ENCODE measurements around the gene TBC1D30. TPM values are rescaled to one million over a fixed set of nuclear protein-coding genes. Genes with fewer than 3 reads are reported as not detected.
"Not testable (repeated sequence)": the region's sequence is repeated elsewhere in the genome, so short reads cannot be mapped to it uniquely, and the experiment has no call there.

Gene TBC1D30
- total RNA-seq, 2 experiments from 2014 or later: 0.28 to 0.49 TPM

- no peaks in the 10 kb centered on the region for H3K9me3 Mint-ChIP-seq
- no peak overlapping the region for H3K27ac Mint-ChIP-seq
Observed at GRCh38 chr12:64840119-64840518, 15.7 kb downstream of the TBC1D30 start.

GRCh38 chr12:64840949-64841717 is 16.7 kb downstream of the TBC1D30 start:
- no peaks in the 10 kb centered on the region for H3K4me1 Mint-ChIP-seq (ENCODE audit: low read depth)
- Histone ChIP-seq H3K9me3 (ENCODE audit: control insufficient read depth in 1 of 2, insufficient read depth in 1 of 2, low read length in 2 of 2) (no peaks in the 10 kb centered on the region), H3K4me3 (ENCODE audit: low read length) (no peak overlapping the region), H3K36me3 (ENCODE audit: insufficient read depth, low read length) (no peaks in the 10 kb centered on the region), H3K27ac (ENCODE audit: low read depth in 1 of 2, low read length in 2 of 2) (no peak overlapping the region), H3K4me1 (ENCODE audit: insufficient read depth, low read length) (no peaks in the 10 kb centered on the region), H3K27me3 (ENCODE audit: control insufficient read depth in 1 of 2, insufficient read depth in 2 of 2, low read length in 2 of 2) (peaks cover 0 to 3% of the 10 kb centered on the region in 2 experiments)
- peaks cover under 1% of the 10 kb centered on the region for H3K27me3 Mint-ChIP-seq
- H3K27ac Mint-ChIP-seq: no peak overlapping the region
- ChIA-PET CTCF (no interaction called here), POLR2A (no interaction called here)
- no peaks in the 10 kb centered on the region for H3K36me3 Mint-ChIP-seq (ENCODE audit: low read depth)
- H3K4me3 Mint-ChIP-seq: no peak overlapping the region
- no peaks in the 10 kb centered on the region for H3K9me3 Mint-ChIP-seq
- no peak for ATAC-seq (ENCODE audit: poor library complexity)
- TF ChIP-seq CTCF (IDR thresholded peaks at IDR 0.05): no peak
- intact Hi-C loops (cut with DNase I, micrococcal nuclease): no loop called here
- DNase-seq: no peak

More at GRCh38 chr12:64840119-64840518, 15.7 kb downstream of the TBC1D30 start:
- POLR2A ChIA-PET: no interaction called here
- Mint-ChIP-seq H3K4me1 (ENCODE audit: low read depth) (no peaks in the 10 kb centered on the region), H3K36me3 (ENCODE audit: low read depth) (no peaks in the 10 kb centered on the region), H3K27me3 (peaks cover 8% of the 10 kb centered on the region), H3K4me3 (no peak overlapping the region)
- no peak for ATAC-seq (ENCODE audit: poor library complexity)
- H3K27me3 ChIP-seq (ENCODE audit: control insufficient read depth in 1 of 2, insufficient read depth in 2 of 2, low read length in 2 of 2): peaks cover 0 to 3% of the 10 kb centered on the region in 2 experiments
- no peak overlapping the region for H3K27ac ChIP-seq (ENCODE audit: low read depth in 1 of 2, low read length in 2 of 2)
- intact Hi-C loops (cut with DNase I, micrococcal nuclease): no loop called here
- no peaks in the 10 kb centered on the region for H3K4me1 ChIP-seq (ENCODE audit: insufficient read depth, low read length)
- no peak for TF ChIP-seq CTCF (IDR thresholded peaks at IDR 0.05)
- no peaks in the 10 kb centered on the region for H3K36me3 ChIP-seq (ENCODE audit: insufficient read depth, low read length)
- no peak overlapping the region for H3K4me3 ChIP-seq (ENCODE audit: low read length)
- no peaks in the 10 kb centered on the region for H3K9me3 ChIP-seq (ENCODE audit: control insufficient read depth in 1 of 2, insufficient read depth in 1 of 2, low read length in 2 of 2)
- CTCF ChIA-PET: no interaction called here
- no peak for DNase-seq

- H3K9me3 ChIP-seq (ENCODE audit: control insufficient read depth in 1 of 2, insufficient read depth in 1 of 2, low read length in 2 of 2); H3K9me3 Mint-ChIP-seq; H3K27ac Mint-ChIP-seq; H3K27ac ChIP-seq (ENCODE audit: low read depth in 1 of 2, low read length in 2 of 2); H3K4me1 Mint-ChIP-seq (ENCODE audit: low read depth); intact Hi-C loops (cut with DNase I, micrococcal nuclease); H3K36me3 Mint-ChIP-seq (ENCODE audit: low read depth); DNase-seq; H3K4me1 ChIP-seq (ENCODE audit: insufficient read depth, low read length); H3K4me3 Mint-ChIP-seq; H3K27me3 ChIP-seq (ENCODE audit: control insufficient read depth in 1 of 2, insufficient read depth in 2 of 2, low read length in 2 of 2); H3K36me3 ChIP-seq (ENCODE audit: insufficient read depth, low read length); H3K4me3 ChIP-seq (ENCODE audit: low read length); CTCF ChIA-PET; H3K27me3 Mint-ChIP-seq; ATAC-seq (ENCODE audit: poor library complexity); POLR2A ChIA-PET: not testable (repeated sequence)
Observed at GRCh38 chr12:64848409-64848808, 24.0 kb downstream of the TBC1D30 start.

Measured in CD4-positive, alpha-beta T cell (primary cell).